ENCODE results near the gene HDLBP.

- TF ChIP-seq CTCF (IDR thresholded peaks at IDR 0.05 in 4 of 5, conservative IDR thresholded peaks at IDR 0.05 in 1 of 5) (no peak), POLR2A (IDR thresholded peaks at IDR 0.05) (no peak)
Observed at GRCh38 chr2:241254904-241255351, 60.5 kb downstream of the HDLBP start.

Data from gastrocnemius medialis (tissue), 4 donors.